Esophagus muscularis mucosa (tissue), 4 donors: ENCODE data around the gene FANCE. TPM values are rescaled to one million over a fixed set of nuclear protein-coding genes. Genes with fewer than 3 reads are reported as not detected.

Experiments
- DNase-seq: peaks from one replicate; pipeline ENCODE4 v3.0.0-alpha.2; 2017; ENCODE audit errors: extremely low spot score
- H3K27ac ChIP-seq, 4 donors: fragments of 200-600 bp; sonication (generic); replicated peaks in 1 of 4; 1 replicate in 3 of 4; 2 replicates in 1 of 4; pipeline ENCODE4 v1.5.1; 2016 to 2019; ENCODE audit warnings: mild to moderate bottlenecking in 1 of 4
- H3K27me3 ChIP-seq, 4 donors: fragments of 200-600 bp; sonication (generic); one replicate each; pipeline versions ENCODE4 v1.5.1 to v1.6.0; 2016 to 2019
- H3K36me3 ChIP-seq, 4 donors: fragments of 200-600 bp; sonication (generic); one replicate each; pipeline ENCODE4 v1.5.1; 2016 to 2019
- H3K4me1 ChIP-seq, 4 donors: fragments of 200-600 bp; sonication (generic); one replicate each; pipeline ENCODE4 v1.5.1; 2016 to 2019
- H3K4me3 ChIP-seq, 4 donors: fragments of 200-600 bp; sonication (generic); 1 replicate in 2 of 4; 2 replicates in 2 of 4; pipeline ENCODE4 v1.5.1; 2016 to 2019; ENCODE audit warnings: mild to moderate bottlenecking in 4 of 4, moderate library complexity in 1 of 4
- H3K9me3 ChIP-seq, 4 donors: fragments of 200-600 bp; sonication (generic); 1 replicate in 3 of 4; 2 replicates in 1 of 4; pipeline ENCODE4 v1.5.1; 2016 to 2019
- EP300 ChIP-seq: sonication (generic); formaldehyde crosslinking; IDR thresholded peaks from one replicate; pipeline ENCODE4 v1.6.1; 2017; ENCODE audit warnings: antibody characterized with exemption
- POLR2A ChIP-seq: fragments of 450-650 bp; IDR thresholded peaks from one replicate; pipeline ENCODE4 v1.6.1; 2017; ENCODE audit warnings: antibody characterized with exemption, moderate library complexity, mild to moderate bottlenecking, low read depth
- POLR2AphosphoS5 ChIP-seq, 2 donors: sonication (generic); formaldehyde crosslinking; IDR thresholded peaks; one replicate each; pipeline ENCODE4 v1.6.1; 2017; ENCODE audit warnings: antibody characterized with exemption in 2 of 2
- WGBS: methylation state at CpG from one replicate; pipeline ENCODE4 v1.1.5; 2018; 5-methylcytosine and 5-hydroxymethylcytosine counted together
- intact Hi-C: fragments of 100-400 bp; cut with DNase I; formaldehyde crosslinking; loops from one replicate; pipeline ENCODE4 v1.15.1; 2023
- total RNA-seq, 4 donors: library from RNA; depleted of rRNA; stranded (reverse); fragments of >200 nt; gene quantifications; one replicate each; pipeline versions ENCODE4 v1.1.0 to v1.2.1, GENCODE V29; 2016
- TF ChIP-seq, protein P1 (sequence below), 3 experiments: fragments of 200-600 bp in 2 of 3; fragments of 450-650 bp in 1 of 3; sonication (generic) in 2 of 3; IDR thresholded peaks; one replicate each; pipeline ENCODE4 v1.5.1; 2017 to 2019; ENCODE audit warnings: antibody characterized with exemption in 3 of 3, mild to moderate bottlenecking in 2 of 3, moderate library complexity in 1 of 3

The FANCE gene
- total RNA-seq, 4 donors from 2014 or later = 1.7 to 6.3 (median 5.0) TPM

GRCh38 chr6:35510916-35511561 lies 58.9 kb downstream of the FANCE start:
- Histone ChIP-seq H3K4me1 (peaks cover 6 to 12% (median 10%) of the 10 kb centered on the region in 4 donors), H3K27me3 (peaks cover 0 to 71% (median 17%) of the 10 kb centered on the region in 4 donors), H3K4me3 (peak overlapping the region in 2 of 4 donors; percentile 27 to 29), H3K27ac (no peak overlapping the region), H3K9me3 (no peaks in the 10 kb centered on the region), H3K36me3 (no peaks in the 10 kb centered on the region)
- DNase-seq = no peak
- 82% methylated on average over 7 of the region's 7 CpGs for WGBS
- TF ChIP-seq POLR2AphosphoS5 (IDR thresholded peaks at IDR 0.05) = no peak
- TF ChIP-seq, protein P1, sequence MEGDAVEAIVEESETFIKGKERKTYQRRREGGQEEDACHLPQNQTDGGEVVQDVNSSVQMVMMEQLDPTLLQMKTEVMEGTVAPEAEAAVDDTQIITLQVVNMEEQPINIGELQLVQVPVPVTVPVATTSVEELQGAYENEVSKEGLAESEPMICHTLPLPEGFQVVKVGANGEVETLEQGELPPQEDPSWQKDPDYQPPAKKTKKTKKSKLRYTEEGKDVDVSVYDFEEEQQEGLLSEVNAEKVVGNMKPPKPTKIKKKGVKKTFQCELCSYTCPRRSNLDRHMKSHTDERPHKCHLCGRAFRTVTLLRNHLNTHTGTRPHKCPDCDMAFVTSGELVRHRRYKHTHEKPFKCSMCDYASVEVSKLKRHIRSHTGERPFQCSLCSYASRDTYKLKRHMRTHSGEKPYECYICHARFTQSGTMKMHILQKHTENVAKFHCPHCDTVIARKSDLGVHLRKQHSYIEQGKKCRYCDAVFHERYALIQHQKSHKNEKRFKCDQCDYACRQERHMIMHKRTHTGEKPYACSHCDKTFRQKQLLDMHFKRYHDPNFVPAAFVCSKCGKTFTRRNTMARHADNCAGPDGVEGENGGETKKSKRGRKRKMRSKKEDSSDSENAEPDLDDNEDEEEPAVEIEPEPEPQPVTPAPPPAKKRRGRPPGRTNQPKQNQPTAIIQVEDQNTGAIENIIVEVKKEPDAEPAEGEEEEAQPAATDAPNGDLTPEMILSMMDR (IDR thresholded peaks at IDR 0.05) = no peak
- TF ChIP-seq POLR2A = no peak
- no peak for TF ChIP-seq EP300
- intact Hi-C loops = no loop called here

- Histone ChIP-seq H3K27me3 (peaks cover 0 to 66% (median 13%) of the 10 kb centered on the region in 4 donors), H3K36me3 (no peaks in the 10 kb centered on the region), H3K27ac (no peak overlapping the region), H3K4me3 (peak overlapping the region; percentile 3 to 37 (median 28)), H3K9me3 (no peaks in the 10 kb centered on the region), H3K4me1 (peaks cover 6 to 12% (median 10%) of the 10 kb centered on the region in 4 donors)
- intact Hi-C loops = no loop called here
- TF ChIP-seq, protein P1 (IDR thresholded peaks at IDR 0.05) = no peak
- TF ChIP-seq EP300 (no peak), POLR2A (no peak), POLR2AphosphoS5 (IDR thresholded peaks at IDR 0.05) (no peak)
- DNase-seq = no peak
- 32% methylated on average over 31 of the region's 32 CpGs for WGBS
Observed at GRCh38 chr6:35511562-35511941, 59.4 kb downstream of the FANCE start.

DNA sequence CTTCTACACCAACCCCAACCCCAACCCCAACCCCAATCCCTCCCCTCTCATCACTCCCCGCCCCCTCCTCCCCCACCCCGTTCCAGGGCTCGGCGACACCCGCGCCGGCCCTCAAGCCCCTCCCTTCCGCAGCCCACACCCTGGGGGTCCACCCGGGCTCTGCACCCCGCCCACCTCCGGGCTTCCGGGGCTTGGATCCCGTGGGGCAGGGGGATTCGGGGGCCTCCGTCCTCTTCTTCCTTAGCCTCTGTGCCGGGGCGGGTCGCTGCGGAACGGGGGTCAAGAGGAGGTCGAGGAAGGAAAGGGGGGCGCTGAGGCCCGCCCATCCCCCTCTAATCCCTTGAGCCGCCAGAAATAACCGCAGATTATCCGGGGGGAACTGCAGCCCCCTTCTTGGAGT lies 59.9 kb downstream of the FANCE start:
- Histone ChIP-seq H3K4me3 (peak overlapping the region; percentile 3 to 37 (median 28)), H3K4me1 (peaks cover 6 to 12% (median 10%) of the 10 kb centered on the region in 4 donors), H3K36me3 (no peaks in the 10 kb centered on the region), H3K9me3 (no peaks in the 10 kb centered on the region), H3K27ac (no peak overlapping the region), H3K27me3 (peaks cover 0 to 63% (median 12%) of the 10 kb centered on the region in 4 donors)
- intact Hi-C loops = no loop called here
- no peak for DNase-seq
- 15% methylated on average over 26 of the region's 26 CpGs for WGBS
- TF ChIP-seq, protein P1 (IDR thresholded peaks at IDR 0.05) = no peak
- TF ChIP-seq POLR2AphosphoS5 (IDR thresholded peaks at IDR 0.05) (no peak), POLR2A (no peak), EP300 (no peak)

DNA sequence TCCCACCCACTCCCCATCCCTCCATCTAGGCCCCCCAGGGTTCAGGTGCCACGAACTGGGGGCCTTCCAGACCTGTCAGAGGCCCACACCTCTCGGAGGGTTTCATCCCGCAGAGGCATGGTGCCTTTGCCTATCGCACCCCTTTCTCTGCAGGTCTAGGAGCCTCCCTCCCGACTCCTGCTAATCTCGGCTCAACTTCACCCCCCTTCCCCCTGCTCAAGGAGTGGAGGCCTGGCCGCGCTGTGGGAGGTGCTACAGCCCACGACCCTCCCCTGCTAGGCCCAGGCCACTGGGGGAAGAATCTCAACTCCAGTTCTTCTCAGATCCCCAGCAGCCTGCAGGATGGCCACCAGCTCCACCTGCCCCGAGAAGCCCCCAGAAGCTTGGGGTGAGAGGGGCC lies 60.6 kb downstream of the FANCE start, which contains the start of gene TULP1:
TSS of gene TULP1 (minus strand) at position 157 of the 400 bp plus-strand sequence. CDS start at position 119, 38 bp downstream.
- Histone ChIP-seq H3K9me3 (no peaks in the 10 kb centered on the region), H3K27me3 (peaks cover 0 to 56% (median 12%) of the 10 kb centered on the region in 4 donors), H3K4me3 (peak within 1 kb of the TSS; percentile 3 to 37 (median 28)), H3K27ac (no peak within 1 kb of the TSS), H3K36me3 (no peaks in the 10 kb centered on the region), H3K4me1 (peaks cover 6 to 12% (median 10%) of the 10 kb centered on the region in 4 donors)
- intact Hi-C loops = no loop called here
- TF ChIP-seq POLR2AphosphoS5 (IDR thresholded peaks at IDR 0.05) (no peak), POLR2A (no peak), EP300 (no peak)
- TF ChIP-seq, protein P1 (IDR thresholded peaks at IDR 0.05) = no peak
- DNase-seq = no peak
- WGBS = 90% methylated on average over 6 of the region's 10 CpGs
